Measurements from ENCODE around the gene GALNT5. TPM values are rescaled to one million over a fixed set of nuclear protein-coding genes. Genes with fewer than 3 reads are reported as not detected.

Gene GALNT5
- total RNA-seq, 2 experiments from 2014 or later = 0.04 TPM; not detected in 1

GRCh38 chr2:157252529-157252928, 5.0 kb upstream of the GALNT5 start:
- ChIA-PET CTCF (interaction anchor here (0.6 kb wide), 1 partner anchor 13 kb away, joined by 3 read pairs; no protein-coding TSS in a partner anchor), POLR2A (no interaction called here)
- no peaks in the 10 kb centered on the region for H3K36me3 Mint-ChIP-seq (ENCODE audit: low read depth)
- no peaks in the 10 kb centered on the region for H3K9me3 Mint-ChIP-seq (ENCODE audit: low read depth)
- DNase-seq = no peak
- peaks cover 20% of the 10 kb centered on the region for H3K4me1 Mint-ChIP-seq
- no peak overlapping the region for H3K27ac Mint-ChIP-seq
- intact Hi-C loops (cut with DNase I, micrococcal nuclease) = no loop called here
- no peak for ATAC-seq
- peaks cover 21% of the 10 kb centered on the region for H3K27me3 Mint-ChIP-seq
- no peak overlapping the region for H3K4me3 Mint-ChIP-seq

- ChIA-PET CTCF (interaction anchor here (0.8 kb wide), 1 partner anchor 10 kb away, joined by 4 read pairs; no protein-coding TSS in a partner anchor), POLR2A (no interaction called here)
- no peaks in the 10 kb centered on the region for H3K9me3 Mint-ChIP-seq (ENCODE audit: low read depth)
- no peak overlapping the region for H3K27ac Mint-ChIP-seq
- DNase-seq (no peak), ATAC-seq (no peak)
- no peak overlapping the region for H3K4me3 Mint-ChIP-seq
- peaks cover 27% of the 10 kb centered on the region for H3K4me1 Mint-ChIP-seq
- intact Hi-C loops (cut with DNase I, micrococcal nuclease) = no loop called here
- no peaks in the 10 kb centered on the region for H3K36me3 Mint-ChIP-seq (ENCODE audit: low read depth)
- H3K27me3 Mint-ChIP-seq = peaks cover 31% of the 10 kb centered on the region
Measured at GRCh38 chr2:157254041-157254440, 3.5 kb upstream of the GALNT5 start.

DNA sequence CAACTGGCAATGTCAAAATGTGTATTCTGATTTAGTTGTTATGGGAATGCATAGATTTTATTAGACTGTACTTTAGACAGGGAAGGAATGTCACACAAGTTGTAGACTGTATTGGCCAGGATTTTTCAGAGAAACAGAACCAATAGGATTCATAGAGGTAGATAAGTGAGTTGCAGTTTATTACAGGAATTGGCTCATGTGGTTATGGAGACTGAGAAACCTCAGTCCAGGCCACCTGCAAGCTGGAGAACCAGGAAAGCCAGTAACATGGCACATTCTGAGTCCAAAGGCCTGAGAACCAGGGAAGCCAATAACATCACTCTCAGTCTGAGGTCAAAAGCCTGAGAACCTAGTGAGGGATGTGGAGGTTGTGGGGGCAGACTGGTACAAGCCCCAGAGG, 1.8 kb upstream of the GALNT5 start:
- H3K27ac Mint-ChIP-seq = no peak overlapping the region
- intact Hi-C loops (cut with DNase I, micrococcal nuclease) = loop anchor here (1.0 to 5.0 kb wide), 3 partner anchors 9 to 923 kb away; partner anchors contain the start of gene NR4A2 (in 1 of the 2)

DNA sequence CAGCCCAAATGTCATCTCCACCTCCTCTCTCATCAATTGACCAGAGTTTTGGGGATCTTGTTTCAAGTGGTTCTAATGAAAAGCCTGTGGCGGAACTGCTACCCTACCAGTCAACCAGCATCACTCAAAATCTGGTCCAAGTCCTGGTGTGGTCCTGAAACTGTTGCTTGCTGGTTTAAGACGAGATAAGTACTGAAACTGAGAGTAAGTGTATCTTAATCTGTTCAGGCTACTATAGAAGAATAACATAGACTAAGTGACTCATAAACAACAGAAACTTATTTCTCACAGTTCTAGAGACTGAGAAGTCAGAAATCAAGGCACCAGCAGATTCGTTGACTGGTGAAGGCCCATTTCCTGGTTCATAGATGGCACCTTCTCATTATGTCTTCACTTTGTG, 879 bp upstream of the GALNT5 start:
- peak overlapping the region; percentile 26 for H3K27ac Mint-ChIP-seq
- ATAC-seq = peak; percentile 83
- POLR2A ChIA-PET = no interaction called here
- DNase-seq = peak; percentile 65
- no peak overlapping the region for H3K4me3 Mint-ChIP-seq
- H3K27me3 Mint-ChIP-seq = peaks cover 23% of the 10 kb centered on the region
- CTCF ChIA-PET = interaction anchor here (0.7 kb wide), 1 partner anchor 338 kb away, joined by 4 read pairs; no protein-coding TSS in a partner anchor
- H3K36me3 Mint-ChIP-seq (ENCODE audit: low read depth) = no peaks in the 10 kb centered on the region
- intact Hi-C loops (cut with DNase I, micrococcal nuclease) = loop anchor here (1.0 to 5.0 kb wide), 3 partner anchors 10 to 924 kb away; partner anchors contain the start of gene NR4A2 (in 1 of the 2)
- H3K4me1 Mint-ChIP-seq = peaks cover 44% of the 10 kb centered on the region
- no peaks in the 10 kb centered on the region for H3K9me3 Mint-ChIP-seq (ENCODE audit: low read depth)

More for the DNA sequence above, 1.8 kb upstream of the GALNT5 start:
- no peak for ATAC-seq
- peaks cover 35% of the 10 kb centered on the region for H3K4me1 Mint-ChIP-seq
- peaks cover 28% of the 10 kb centered on the region for H3K27me3 Mint-ChIP-seq
- DNase-seq = no peak
- H3K9me3 Mint-ChIP-seq (ENCODE audit: low read depth) = no peaks in the 10 kb centered on the region
- POLR2A ChIA-PET = interaction anchor here (0.6 kb wide), 1 partner anchor 9 kb away, joined by 3 read pairs; no protein-coding TSS in a partner anchor
- no peaks in the 10 kb centered on the region for H3K36me3 Mint-ChIP-seq (ENCODE audit: low read depth)
- CTCF ChIA-PET = interaction anchor here (0.6 kb wide), 1 partner anchor 72 kb away, joined by 3 read pairs; no protein-coding TSS in a partner anchor
- H3K4me3 Mint-ChIP-seq = no peak overlapping the region

DNA sequence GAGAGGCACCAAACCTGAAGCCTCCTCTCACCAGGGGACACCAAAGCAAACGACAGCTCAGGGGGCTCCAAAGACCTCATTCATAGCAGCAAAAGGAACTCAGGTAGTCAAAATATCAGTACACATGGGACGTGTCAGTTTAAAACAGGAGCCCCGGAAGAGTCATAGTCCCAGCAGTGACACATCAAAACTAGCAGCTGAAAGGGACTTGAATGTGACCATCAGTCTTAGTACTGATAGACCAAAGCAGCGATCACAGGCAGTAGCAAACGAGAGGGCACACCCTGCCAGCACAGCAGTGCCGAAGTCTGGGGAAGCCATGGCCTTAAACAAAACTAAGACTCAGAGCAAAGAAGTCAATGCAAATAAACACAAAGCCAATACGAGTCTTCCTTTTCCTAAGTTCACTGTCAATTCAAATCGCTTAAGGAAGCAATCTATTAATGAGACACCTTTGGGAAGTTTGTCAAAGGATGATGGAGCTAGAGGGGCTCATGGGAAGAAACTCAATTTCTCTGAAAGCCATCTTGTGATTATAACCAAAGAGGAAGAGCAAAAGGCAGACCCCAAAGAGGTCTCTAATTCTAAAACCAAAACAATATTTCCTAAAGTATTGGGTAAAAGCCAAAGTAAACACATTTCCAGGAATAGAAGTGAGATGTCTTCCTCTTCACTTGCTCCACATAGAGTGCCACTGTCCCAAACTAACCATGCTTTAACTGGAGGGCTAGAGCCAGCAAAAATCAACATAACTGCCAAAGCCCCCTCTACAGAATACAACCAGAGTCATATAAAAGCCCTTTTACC, 1.2 kb downstream of the GALNT5 start:
- ChIA-PET POLR2A (no interaction called here), CTCF (interaction anchor here (0.7 to 1.2 kb wide), 4 partner anchors 10 to 52 kb away, joined by 3 read pairs; no protein-coding TSS in a partner anchor)
- Mint-ChIP-seq H3K9me3 (ENCODE audit: low read depth) (no peaks in the 10 kb centered on the region), H3K27ac (no peak overlapping the region), H3K4me1 (peaks cover 46% of the 10 kb centered on the region), H3K36me3 (ENCODE audit: low read depth) (no peaks in the 10 kb centered on the region), H3K27me3 (peaks cover 18% of the 10 kb centered on the region), H3K4me3 (no peak overlapping the region)
- DNase-seq (no peak), ATAC-seq (no peak)
- intact Hi-C loops (cut with DNase I, micrococcal nuclease) = loop anchor here in 1 of 2 experiments (5.0 kb wide), 1 partner anchor 926 kb away; the partner anchor contains the start of gene NR4A2

- Mint-ChIP-seq H3K9me3 (ENCODE audit: low read depth) (no peaks in the 10 kb centered on the region), H3K27me3 (peaks cover 12% of the 10 kb centered on the region), H3K27ac (no peak overlapping the region), H3K36me3 (ENCODE audit: low read depth) (no peaks in the 10 kb centered on the region), H3K4me1 (peaks cover 46% of the 10 kb centered on the region), H3K4me3 (no peak overlapping the region)
- ChIA-PET POLR2A (no interaction called here), CTCF (interaction anchor here (0.7 to 1.2 kb wide), 2 partner anchors 9 to 42 kb away, joined by 3 read pairs; no protein-coding TSS in a partner anchor)
- DNase-seq (no peak), ATAC-seq (no peak)
- intact Hi-C loops (cut with DNase I, micrococcal nuclease) = loop anchor here in 1 of 2 experiments (5.0 kb wide), 1 partner anchor 927 kb away; the partner anchor contains the start of gene NR4A2
Measured at GRCh38 chr2:157259386-157259785, 1.9 kb downstream of the GALNT5 start.

GRCh38 chr2:157259960-157260359, 2.5 kb downstream of the GALNT5 start:
- H3K27me3 Mint-ChIP-seq = peaks cover 12% of the 10 kb centered on the region
- intact Hi-C loops (cut with DNase I, micrococcal nuclease) = loop anchor here (2.0 to 10.0 kb wide), 4 partner anchors 47 to 935 kb away; partner anchors contain the start of gene NR4A2 (in 1 of the 2)
- H3K9me3 Mint-ChIP-seq (ENCODE audit: low read depth) = no peaks in the 10 kb centered on the region
- CTCF ChIA-PET = interaction anchor here (1.3 to 2.1 kb wide), 3 partner anchors 11 to 42 kb away, joined by 3 to 12 read pairs (median 7); no protein-coding TSS in a partner anchor
- no peak overlapping the region for H3K27ac Mint-ChIP-seq
- POLR2A ChIA-PET = interaction anchor here (1.0 to 1.1 kb wide), 2 partner anchors 12 to 917 kb away, joined by 3 to 4 read pairs; no protein-coding TSS in a partner anchor
- peaks cover 46% of the 10 kb centered on the region for H3K4me1 Mint-ChIP-seq
- no peaks in the 10 kb centered on the region for H3K36me3 Mint-ChIP-seq (ENCODE audit: low read depth)
- ATAC-seq = no peak
- no peak for DNase-seq
- no peak overlapping the region for H3K4me3 Mint-ChIP-seq

GRCh38 chr2:157260533-157261198, 3.2 kb downstream of the GALNT5 start:
- Mint-ChIP-seq H3K9me3 (ENCODE audit: low read depth) (no peaks in the 10 kb centered on the region), H3K27ac (peak overlapping the region; percentile 26), H3K27me3 (peaks cover 12% of the 10 kb centered on the region), H3K4me1 (peaks cover 44% of the 10 kb centered on the region), H3K36me3 (ENCODE audit: low read depth) (no peaks in the 10 kb centered on the region), H3K4me3 (peak overlapping the region; percentile 4)
- intact Hi-C loops (cut with DNase I, micrococcal nuclease) = loop anchor here (1.0 to 10.0 kb wide), 6 partner anchors 46 to 934 kb away; no protein-coding TSS in a partner anchor
- ChIA-PET CTCF (interaction anchor here (0.7 to 2.1 kb wide), 13 partner anchors 10 to 364 kb away, joined by 3 to 12 read pairs (median 3); partner anchors contain the start of gene ERMN), POLR2A (interaction anchor here (0.5 to 1.2 kb wide), 6 partner anchors 11 to 918 kb away, joined by 3 to 5 read pairs (median 4); no protein-coding TSS in a partner anchor)
- ATAC-seq = no peak
- no peak for DNase-seq

DNA sequence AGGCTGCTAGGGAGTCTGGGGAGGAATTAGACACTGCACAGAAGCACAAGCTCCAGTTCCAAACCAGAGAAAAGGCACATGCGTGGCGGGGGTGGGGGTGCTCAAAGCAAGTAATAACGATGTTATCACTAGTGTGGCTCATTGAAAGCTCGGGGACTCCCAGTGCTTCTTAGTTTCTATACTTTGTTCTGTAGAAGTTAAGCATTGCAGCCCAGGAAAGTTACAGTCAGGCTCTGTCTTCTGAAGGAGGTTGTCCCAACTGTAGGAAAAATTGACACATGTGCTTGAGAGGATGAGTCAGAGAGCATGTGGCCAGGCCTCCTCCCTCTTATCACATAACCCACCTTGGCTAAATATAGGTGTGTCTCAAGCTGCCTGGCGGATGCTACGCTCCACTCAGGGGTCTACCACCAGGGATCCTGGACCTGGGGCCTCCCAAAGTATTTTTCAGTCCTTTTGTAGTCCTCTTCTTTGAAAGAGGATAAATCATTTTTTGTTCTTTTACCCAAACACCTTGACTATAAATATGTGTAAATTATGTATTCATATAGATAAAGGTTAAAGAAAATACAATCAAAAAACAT, 3.8 kb downstream of the GALNT5 start:
- peak overlapping the region; percentile 26 for H3K27ac Mint-ChIP-seq
- POLR2A ChIA-PET = interaction anchor here (0.5 to 1.2 kb wide), 6 partner anchors 10 to 918 kb away, joined by 3 to 5 read pairs (median 4); no protein-coding TSS in a partner anchor

DNA sequence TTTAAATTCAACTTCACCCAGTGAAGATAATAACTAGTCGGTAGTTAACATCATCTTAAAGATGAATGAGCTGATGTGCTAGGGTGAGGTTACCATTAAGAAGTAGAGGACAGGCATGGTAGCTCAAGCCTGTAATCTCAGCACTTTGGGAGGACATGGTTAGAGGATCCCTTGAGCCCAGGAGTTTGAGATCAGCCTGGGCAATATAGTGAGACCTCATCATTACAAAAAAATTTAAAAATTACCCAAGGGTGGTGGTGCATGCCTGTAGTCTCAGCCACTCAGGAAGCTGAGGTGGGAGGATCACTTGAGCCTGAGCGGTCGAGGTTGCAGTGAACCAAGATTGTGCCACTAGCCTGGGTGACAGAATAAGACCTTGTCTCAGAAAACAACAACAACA, 4.7 kb downstream of the GALNT5 start:
- DNase-seq (no peak), ATAC-seq (no peak)
- intact Hi-C loops (cut with DNase I, micrococcal nuclease) = loop anchor here (5.0 to 10.0 kb wide), 2 partner anchors 215 to 933 kb away; no protein-coding TSS in a partner anchor
- ChIA-PET POLR2A (no interaction called here), CTCF (interaction anchor here (0.6 to 2.1 kb wide), 3 partner anchors 9 to 73 kb away, joined by 3 to 12 read pairs (median 6); no protein-coding TSS in a partner anchor)
- Mint-ChIP-seq H3K4me3 (no peak overlapping the region), H3K9me3 (ENCODE audit: low read depth) (no peaks in the 10 kb centered on the region), H3K27me3 (peaks cover 12% of the 10 kb centered on the region), H3K4me1 (peaks cover 30% of the 10 kb centered on the region), H3K36me3 (ENCODE audit: low read depth) (no peaks in the 10 kb centered on the region), H3K27ac (no peak overlapping the region)

More for the DNA sequence above, 3.8 kb downstream of the GALNT5 start:
- H3K4me3 Mint-ChIP-seq = peak overlapping the region; percentile 4
- CTCF ChIA-PET = interaction anchor here (0.6 to 2.1 kb wide), 14 partner anchors 10 to 364 kb away, joined by 3 to 12 read pairs (median 3); partner anchors contain the start of gene ERMN
- intact Hi-C loops (cut with DNase I, micrococcal nuclease) = loop anchor here (1.0 to 10.0 kb wide), 6 partner anchors 46 to 934 kb away; no protein-coding TSS in a partner anchor
- no peaks in the 10 kb centered on the region for H3K9me3 Mint-ChIP-seq (ENCODE audit: low read depth)
- peak; percentile 84 for DNase-seq
- peak; percentile 79 for ATAC-seq
- peaks cover 12% of the 10 kb centered on the region for H3K27me3 Mint-ChIP-seq
- peaks cover 38% of the 10 kb centered on the region for H3K4me1 Mint-ChIP-seq
- no peaks in the 10 kb centered on the region for H3K36me3 Mint-ChIP-seq (ENCODE audit: low read depth)
